Activated T-cell treated with anti-CD3 and anti-CD28 coated beads for 24 hours (primary cell): ENCODE measurements around the gene TAS1R1.
"Not testable (repeated sequence)": the region's sequence is repeated elsewhere in the genome, so short reads cannot be mapped to it uniquely, and the experiment has no call there.

ENCODE experiments used
- DNase-seq: peaks from one replicate; pipeline ENCODE4 v3.0.0-alpha.2; 2020; ENCODE audit warnings: low read depth

TAS1R1 gene

DNA sequence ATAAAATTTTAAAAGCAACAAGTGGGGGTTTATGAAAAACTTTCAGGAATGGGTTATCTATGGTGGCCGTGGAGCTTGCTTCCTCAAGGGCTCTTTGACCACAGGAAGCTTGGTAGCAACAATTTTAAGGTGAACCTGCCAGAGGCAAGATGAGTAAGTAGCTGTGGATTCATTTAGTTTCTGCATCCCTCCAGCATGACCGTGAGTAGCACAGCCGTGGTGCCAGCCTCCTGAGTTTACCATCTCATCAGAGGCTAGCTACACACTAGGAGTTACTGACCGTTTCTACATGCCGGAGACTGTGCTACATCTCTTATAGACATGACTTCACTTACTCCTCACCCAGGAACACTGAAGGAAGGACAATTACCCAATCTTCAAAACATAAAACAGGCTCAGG is 33.6 kb upstream of the TAS1R1 start:
- no peak for DNase-seq

DNA sequence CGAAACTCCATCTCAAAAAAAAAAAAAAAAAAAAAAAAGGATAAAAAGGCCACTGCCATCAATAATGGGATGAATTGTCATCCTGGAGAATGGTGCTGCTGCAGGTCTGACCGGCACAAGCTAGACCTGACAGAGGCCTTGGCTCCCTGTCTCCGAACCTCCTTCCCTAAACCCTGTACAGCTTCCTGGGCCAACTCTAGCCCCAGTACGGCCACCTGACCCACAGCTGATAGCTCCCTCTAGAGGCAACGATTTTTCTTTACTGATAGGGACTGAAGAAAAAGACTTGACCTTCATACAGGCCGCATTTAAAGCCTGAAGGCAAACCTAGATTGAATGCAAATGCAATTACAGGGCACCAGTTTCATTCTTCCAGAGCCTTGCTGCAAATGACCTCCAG is 31.5 kb upstream of the TAS1R1 start:
- DNase-seq: no peak

DNA sequence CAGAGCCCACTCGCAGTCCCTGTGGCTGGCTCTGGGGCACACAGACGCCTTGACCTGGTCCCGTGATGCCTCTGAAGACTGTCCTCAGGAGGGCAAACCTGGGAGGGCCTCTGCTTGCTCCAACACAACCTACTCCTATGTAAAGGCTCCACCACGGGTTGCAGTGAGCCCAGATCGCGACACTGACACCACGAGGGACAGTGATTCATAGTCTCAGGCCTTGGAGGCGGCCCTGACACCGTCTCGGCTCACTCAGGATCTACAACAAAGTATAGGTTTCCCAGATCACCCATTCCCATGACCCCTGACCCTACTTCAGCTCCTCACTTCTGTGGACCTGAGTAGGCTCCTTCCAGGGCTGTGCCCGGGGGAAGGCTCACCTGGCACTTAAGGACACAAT is 28.8 kb upstream of the TAS1R1 start:
- no peak for DNase-seq

DNA sequence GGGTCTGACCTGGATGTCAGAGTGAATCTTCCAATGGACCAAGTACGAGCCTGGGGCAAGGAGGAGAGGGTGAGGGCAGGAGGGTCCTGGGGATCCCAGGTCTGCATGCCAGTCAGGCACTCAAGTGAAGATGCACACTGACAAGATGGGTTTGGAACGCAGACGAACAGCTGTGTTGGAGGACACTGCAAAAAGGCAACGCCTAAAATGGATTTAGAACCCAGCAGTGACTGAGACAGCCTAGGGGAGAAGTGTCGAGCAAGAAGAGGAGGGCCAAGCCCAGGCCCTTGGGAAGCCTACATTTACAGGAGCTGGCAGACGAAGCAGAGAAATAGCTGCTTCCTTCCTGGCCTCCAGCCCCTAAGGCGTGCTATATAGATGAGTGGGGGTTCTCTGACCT is 26.6 kb upstream of the TAS1R1 start:
- no peak for DNase-seq

DNA sequence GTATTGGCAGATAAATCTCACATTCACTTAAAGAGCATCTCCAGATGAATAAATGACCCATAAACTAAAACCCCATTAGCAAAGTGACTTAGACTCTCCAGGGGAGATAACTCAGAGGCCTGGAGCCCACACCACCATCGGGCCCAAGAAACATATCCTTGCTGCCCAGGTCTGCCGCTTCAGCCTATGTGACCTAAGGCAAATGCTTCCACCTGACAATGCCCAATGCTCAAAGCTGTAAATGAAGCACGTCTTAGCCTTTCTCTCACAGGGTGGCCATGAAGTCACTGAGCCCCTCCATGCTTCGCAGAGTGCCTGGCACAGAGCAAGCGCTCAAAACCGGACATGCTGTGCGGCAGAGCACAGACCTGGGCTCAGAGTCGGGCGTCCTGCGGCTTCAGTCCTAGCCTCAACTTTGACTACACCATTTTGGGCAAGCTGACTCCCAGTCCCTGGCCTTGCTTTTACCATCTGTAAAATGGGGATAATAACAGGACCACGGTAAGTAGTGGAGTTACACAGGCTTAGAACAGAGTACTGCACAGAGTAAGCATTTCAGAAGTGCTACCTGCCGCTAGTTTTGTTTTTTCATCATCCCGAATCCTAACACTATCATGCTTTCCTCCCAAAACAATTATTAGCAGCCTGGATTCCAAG is 24.5 kb upstream of the TAS1R1 start:
- DNase-seq: no peak

DNA sequence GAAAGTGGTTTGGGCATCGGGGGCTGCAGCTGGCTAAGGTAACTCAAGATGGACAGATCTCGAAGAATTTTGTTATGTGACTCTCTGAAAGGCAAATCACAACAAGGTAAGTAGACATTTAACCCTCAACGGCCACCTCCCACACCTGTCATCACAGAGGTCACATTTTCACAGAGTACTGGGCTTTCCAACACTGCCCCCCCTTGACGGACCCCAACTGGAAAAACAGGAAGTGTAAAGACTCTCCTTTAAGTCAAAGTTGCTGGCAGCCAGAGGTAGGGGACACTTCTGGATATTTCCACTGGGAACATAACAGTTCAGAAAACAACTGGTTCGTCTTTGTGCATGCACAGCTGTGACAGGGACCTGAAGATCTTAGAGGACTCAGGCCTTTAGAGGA is 23.1 kb upstream of the TAS1R1 start:
- no peak for DNase-seq

DNA sequence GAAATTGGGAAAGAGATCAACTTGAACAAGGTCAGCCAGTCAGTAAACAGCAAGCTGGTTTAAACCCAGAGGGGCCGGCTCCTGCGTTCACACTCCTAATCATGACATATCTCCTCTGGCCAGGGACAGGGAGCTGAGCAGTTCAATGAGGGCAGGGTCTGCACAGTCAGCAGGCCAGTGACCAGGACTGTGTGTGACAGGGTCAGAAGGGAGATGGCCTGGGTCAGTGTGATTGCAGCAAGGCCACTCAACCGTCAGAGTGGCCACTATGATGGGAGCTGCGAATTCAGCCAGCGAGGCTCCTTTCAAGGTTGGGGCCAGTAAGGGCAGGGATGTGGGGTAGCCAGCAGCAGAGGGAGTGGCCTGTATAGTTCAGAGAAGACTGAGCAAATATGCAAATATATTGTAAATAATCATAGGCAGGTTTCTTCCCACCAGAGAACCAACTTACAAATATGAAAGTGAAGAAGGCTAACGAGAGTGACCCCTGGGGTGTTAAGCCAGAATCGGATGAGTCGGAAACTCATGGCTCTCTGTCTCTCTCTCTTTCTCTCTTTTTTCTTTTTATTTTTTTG is 20.8 kb upstream of the TAS1R1 start:
- no peak for DNase-seq

DNA sequence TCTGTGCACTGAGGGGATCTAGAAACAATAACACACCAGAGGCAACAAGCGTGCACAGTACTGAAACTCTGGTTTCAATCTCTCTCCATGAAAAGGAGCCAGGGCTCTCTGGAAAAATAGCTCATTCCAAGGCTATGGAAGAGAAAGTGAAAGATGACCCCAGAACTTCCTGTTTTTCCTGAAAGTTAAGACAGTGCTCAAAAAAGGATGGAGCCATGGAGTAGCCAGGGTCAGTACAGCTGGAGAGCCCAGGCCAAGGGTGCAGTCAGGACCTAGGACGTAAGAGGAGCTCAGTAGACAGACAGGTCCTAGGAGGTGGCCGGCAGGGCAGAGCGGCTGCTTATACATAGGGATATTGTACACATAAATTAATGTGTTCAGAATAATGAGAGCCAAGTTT is 19.9 kb upstream of the TAS1R1 start:
- DNase-seq: no peak

DNA sequence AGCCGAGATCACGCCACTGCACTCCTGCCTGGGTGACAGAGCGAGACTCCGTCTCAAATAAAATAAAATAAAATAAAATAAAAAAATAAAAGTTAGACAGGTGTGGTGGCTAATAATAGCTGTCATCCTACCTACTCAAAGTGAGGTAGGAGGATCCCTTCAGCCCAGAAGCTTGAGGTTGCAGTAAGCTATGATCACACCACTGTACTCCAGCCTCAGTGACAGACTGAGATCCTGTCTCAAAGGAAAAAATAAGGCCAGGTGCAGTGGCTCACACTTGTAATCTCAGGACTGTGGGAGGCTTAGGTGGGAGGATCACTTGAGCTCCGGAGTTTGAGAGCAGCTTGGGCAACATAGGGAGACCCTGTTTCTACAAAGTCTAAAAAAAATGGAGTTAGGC is 18.8 kb upstream of the TAS1R1 start:
- no peak for DNase-seq

DNA sequence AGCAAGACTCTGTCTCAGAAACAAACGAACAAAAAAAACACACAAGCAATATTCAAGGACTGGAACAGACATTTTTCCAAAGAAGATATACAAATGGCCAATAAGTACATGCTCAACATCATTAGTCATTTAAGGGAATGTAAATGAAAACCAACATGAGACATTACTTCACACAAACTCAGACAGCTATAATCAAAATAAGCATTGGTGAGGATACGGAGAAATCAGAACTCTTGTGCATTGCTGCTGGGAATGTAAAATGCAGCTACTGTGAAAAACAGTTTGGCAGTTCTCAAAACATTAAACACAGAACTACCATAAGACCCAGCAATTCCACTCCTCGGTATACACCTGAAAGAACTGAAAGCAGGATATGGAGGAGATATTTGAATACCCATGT is 16.2 kb upstream of the TAS1R1 start:
- no peak for DNase-seq

DNA sequence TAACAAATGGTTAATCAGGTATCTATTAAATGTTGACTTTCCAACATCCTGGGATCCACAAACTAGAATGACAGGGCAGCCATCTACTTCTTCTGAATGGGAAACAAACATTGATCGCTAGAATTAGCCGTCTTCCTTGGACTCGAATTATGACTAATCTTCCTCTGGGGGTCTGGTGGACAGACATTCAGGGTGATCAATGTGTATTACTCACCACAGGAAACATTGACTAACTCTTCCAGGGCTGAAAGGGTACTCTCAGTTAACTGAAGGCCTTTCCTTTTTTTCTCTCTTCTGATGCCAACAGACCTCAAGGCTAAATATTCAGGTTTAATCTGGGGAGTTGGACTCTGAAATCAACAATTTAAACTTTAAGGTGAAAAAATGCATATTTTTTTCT is 10.3 kb upstream of the TAS1R1 start:
- no peak for DNase-seq

DNA sequence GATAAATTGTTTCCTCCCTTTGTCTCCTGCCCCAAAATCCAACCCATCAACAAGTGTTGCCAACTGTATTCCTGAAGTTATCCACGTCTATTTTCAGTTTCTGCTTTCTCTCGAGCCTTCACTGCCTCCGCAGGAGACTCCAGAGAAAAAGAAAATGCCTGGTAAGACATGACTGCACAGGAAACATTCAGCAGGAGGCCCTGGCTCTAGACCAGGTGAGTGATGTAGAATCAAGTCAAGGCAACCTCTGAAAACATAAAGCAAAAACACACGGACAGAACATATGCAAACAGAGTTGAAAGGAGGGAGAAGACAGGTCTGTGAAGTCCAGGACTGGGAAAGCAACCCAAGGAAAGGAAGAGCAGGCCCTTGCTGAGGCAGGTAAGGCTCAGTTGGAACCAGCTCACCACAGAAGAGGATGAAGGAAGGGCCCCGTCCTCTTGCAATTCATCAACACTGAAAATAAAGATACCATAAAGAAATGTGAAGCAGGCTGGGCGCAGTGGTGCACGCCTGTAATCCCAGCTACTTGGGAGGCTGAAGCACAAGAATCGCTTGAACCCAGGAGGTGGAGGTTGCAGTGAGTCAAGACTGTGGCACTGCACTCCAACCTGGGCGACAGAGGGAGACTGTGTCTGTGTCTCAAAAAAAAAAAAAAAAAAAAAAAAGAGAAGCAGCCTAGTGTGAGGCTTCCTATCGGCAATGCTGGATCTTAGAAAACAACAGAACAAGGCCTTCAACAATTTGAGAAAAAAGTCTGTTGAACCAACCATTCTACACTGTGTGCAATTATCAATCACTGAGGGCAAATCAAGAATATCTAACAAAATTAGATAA is 9.6 kb upstream of the TAS1R1 start:
- no peak for DNase-seq

DNA sequence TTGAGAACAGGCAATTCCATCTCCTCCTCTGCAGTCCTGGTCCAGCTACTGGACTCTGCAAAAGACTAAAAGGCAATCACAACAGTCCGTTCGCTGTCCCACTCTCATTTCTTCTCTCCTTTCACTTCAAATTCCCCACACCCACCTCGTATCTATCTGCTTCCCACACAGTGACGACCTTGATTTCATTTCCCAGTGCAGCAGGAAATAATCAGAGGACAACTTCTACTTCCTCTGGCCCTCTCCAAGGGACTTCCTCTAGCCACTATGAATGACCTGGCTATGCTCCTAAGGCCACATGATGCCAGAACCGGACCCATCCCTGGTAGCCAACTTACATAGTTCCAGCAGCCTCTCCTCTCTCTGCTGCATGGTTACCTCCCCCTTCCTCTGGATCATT is 8.8 kb upstream of the TAS1R1 start:
- DNase-seq: no peak

DNA sequence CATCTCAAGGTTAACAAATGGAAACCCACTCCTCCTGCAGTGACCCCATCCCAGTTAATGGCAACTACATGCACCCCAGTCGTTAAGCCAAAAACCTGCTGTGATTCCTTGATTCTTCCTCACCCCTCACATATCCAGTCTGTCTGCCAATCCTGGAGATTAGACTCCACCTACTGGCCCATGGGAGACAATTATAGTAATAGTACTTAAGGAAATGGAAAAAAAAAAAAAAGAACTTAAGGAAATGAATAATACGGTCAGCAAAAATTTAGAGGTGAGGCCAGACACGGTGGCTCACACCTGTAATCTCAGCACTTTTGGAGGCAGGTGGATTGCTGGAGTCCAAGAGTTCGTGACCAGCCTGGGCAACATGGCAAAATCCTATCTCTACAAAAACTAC is 7.8 kb upstream of the TAS1R1 start:
- no peak for DNase-seq

DNA sequence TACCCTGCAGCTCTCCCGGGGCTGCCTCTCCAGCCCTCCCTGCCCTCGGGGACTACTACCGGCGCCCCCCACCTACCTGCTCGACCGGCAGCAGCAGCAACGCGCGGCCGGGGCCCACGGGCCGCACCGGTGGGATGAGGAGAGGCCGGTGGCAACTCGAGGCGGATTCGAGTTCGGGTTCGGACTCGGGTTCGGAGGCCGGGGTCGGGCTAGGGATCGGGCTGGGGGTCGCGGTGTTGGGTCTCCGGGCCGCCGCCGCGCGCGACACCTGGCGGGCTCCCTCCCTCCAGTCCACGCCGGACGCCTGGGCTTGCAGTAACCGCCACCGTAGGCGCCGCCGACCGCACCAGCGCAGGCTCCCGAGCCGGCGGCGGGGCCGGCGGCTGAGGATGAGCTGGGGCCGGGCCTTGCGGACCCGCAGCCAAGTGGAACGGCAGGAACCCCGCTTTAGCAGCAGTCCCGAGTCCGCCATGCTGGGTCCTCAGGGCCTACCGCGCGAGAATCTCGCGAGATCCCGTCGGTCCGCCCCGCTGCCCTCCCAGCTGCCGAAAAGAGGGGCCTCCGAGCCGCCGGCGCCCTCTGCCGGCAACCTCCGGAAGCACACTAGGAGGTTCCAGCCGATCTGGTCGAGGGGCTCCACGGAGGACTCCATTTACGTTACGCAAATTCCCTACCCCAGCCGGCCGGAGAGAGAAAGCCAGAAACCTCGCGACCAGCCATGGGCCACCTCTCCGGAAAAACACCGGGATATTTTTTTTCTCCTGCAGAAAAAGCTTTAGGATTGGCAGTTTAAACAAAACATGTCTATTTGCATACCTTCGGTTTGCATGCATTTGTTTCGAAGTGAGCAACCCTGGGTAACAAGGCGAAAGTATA is 838 bp upstream of the TAS1R1 start, which contains the start of gene NOL9:
NOL9 (minus strand) TSS at position 483 of the 876 bp plus-strand sequence; CDS start at position 472, 11 bp downstream.
- DNase-seq: peak; percentile 91

DNA sequence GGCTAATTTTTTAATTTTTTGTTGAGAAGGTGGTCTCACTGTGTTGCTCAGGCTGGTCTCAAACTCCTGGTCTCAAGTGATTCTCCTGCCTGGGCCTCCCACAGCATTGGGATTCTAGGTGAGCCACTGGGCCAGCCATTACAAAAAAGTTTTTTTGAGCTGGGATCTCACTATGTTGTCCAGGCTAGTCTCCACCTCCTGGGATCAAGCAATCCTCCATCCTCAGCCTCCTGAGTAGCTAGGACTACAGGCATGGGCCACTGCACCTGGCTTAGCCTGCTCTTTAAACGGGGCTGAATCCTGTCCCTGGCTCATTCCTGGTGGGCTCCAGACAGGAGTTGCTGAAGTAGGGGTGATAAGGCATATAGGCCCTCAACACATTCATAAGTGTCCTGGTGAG is 2.5 kb downstream of the TAS1R1 start:
- no peak for DNase-seq

DNA sequence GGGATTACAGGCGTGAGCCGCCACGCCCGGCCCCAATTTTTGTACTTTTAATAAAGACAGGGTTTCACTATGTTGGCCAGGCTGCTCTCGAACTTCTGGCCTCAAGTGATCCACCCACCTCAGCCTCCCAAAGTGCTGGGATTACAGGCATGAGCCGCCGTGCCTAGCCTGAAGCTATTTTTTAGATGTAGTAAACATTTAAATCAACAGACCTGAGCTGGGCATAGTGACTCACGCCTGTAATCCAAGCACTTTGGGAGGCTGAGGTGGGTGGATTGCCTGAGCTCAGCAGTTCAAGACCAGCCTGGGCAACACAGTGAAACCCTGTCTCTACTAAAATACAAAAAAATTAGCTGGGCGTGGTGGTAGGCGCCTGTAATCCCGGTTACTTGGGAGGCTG is 4.1 kb downstream of the TAS1R1 start:
- not testable (repeated sequence) for DNase-seq

DNA sequence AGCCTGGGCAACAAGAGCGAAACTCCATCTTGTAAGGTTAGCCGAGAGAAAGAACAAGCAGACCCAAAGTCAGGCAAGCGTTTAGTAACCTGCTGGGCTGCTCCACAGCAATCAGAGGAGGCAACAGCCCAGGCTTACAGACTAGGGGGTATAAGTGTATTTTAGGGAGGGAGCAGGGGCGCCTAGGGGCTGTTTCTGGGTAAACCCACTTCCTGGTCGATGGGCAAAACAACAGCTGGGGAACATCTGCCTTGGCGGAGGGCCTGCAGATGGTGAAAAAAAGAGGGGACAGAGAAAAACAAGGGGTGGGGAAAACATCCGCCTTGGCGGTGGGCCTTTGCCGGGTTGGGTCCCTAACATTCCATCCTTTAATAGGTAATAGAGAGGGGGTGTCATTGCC is 5.2 kb downstream of the TAS1R1 start:
- no peak for DNase-seq

DNA sequence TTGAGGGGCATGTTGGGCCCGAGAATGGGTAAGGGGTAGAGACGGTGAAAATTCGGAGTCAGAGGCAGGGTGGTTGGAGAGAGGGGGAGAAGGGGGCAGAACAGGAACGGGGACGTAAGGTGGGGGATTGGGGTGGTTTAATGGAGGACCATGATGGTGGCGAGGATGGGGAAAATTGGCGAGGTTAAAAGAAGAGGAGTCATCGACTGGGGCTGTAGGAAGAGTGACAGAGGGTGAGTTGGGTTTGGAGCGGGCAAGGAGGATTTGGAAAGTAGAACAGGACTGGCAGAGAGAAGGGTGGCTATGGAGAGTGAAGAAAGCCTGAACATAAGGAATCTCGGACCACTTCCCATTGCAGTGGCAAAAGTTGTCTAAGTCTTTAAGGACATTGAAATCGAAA is 13.9 kb downstream of the TAS1R1 start:
- no peak for DNase-seq

DNA sequence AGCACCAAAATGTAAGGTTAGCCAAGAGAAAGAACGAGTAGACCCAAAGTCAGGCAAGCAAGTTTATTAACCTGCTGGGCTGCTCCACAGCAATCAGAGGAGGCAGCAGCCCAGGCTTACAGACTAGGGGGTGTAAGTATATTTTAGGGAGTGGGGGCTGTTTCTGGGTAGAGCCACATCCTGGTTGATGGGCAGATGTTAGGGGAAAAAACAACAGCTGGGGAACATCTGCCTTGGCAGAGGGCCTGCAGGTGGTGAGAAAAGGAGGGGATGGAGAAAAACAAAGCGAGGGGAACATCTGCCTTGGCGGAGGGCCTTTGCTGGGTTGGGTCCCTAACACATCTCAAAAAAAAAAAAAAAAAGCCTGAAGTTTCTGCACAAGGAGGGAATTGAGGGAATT is 15.0 kb downstream of the TAS1R1 start:
- DNase-seq: no peak

DNA sequence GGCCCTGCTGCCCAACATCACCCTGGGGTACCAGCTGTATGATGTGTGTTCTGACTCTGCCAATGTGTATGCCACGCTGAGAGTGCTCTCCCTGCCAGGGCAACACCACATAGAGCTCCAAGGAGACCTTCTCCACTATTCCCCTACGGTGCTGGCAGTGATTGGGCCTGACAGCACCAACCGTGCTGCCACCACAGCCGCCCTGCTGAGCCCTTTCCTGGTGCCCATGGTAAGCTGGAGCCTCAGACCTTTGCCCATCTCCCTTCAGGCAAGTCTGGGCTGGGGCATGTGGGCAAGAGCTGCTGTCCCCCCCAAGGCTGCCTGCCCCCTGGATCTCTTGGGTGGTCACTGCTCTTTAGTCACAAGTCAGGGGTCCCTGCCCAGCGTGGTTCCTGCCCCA is 15.9 kb downstream of the TAS1R1 start:
- DNase-seq: no peak

DNA sequence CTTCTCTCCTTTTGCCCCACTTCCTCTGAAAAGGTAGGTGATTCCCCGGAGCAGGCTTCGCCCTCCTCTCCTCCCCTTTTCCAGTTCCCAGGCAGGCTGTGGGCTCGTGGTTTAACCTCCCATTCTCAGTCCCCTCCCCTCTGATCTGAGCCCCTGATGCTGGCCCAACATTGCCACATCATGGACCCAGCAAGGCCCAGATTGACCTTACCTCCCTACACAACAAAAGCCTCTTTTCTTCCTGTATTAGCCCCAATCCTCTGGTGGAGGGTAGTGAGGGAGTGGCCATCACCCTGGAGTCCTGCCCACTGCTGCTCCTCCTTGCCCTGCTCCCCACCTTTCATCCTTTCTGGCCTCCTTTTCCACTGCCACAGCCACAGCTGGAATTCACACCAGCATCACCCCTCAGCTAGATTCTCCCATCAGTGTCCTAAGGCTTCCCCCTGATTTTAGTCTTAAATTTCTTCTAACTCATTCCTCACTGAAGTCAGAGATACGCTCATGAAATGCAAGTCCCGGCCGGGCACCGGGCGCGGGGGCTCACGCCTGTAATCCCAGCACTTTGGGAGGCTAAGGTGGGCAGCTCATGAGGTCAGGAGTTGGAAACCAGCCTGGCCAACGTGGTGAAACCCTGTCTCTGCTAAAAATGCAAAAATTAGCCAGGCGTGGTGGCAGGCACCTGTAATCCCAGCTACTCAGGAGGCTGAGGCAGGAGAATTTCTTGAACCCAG is 17.7 kb downstream of the TAS1R1 start:
- no peak for DNase-seq
